ENCODE results near the gene CT47C1. TPM values are rescaled to one million over a fixed set of nuclear protein-coding genes. Genes with fewer than 3 reads are reported as not detected.

CT47C1 gene
- total and polyA plus RNA-seq, 9 of the 15 experiments (the other 6 are each of a cell fraction or from before 2014, with no cell fraction given), result not detected

- TF ChIP-seq MGA (IDR thresholded peaks at IDR 0.05), result no peak
- TF ChIP-seq E2F5 (CRISPR knock-in tag; IDR thresholded peaks at IDR 0.05), result no peak
- no peak for TF ChIP-seq ERF (CRISPR knock-in tag; IDR thresholded peaks at IDR 0.05)
- TF ChIP-seq FOSL1 (tag; conservative IDR thresholded peaks at IDR 0.05), result 0 out of 2 replicates have a peak, but pooled peaks have one; percentile 33
- no peak for TF ChIP-seq CSDE1 (IDR thresholded peaks at IDR 0.05)
- TF ChIP-seq HMBOX1 (IDR thresholded peaks at IDR 0.05), result 0 out of 2 replicates have a peak, but pooled peaks have one; percentile 32
These were observed 9.9 kb upstream of the CT47C1 start (continued) for GRCh38 chrX:119062750-119063374.

Data from K562 (cell line).